ENCODE data around the gene TEX55. TPM values are rescaled to one million over a fixed set of nuclear protein-coding genes. Genes with fewer than 3 reads are reported as not detected.

TEX55 gene
- total and polyA plus RNA-seq, 9 donors = not detected

GRCh38 chr3:119187266-119187665 lies 41.3 kb downstream of the TEX55 start:
- no peaks in the 10 kb centered on the region for H3K9me3 ChIP-seq
- H3K27ac ChIP-seq = no peak overlapping the region
- DNase-seq = no peak
- H3K4me3 ChIP-seq = no peak overlapping the region
- H3K4me1 ChIP-seq (ENCODE audit: insufficient read depth) = no peaks in the 10 kb centered on the region
- no peaks in the 10 kb centered on the region for H3K27me3 ChIP-seq
- no peak for TF ChIP-seq CTCF (IDR thresholded peaks at IDR 0.05)
- TF ChIP-seq POLR2A (IDR thresholded peaks at IDR 0.05) = no peak
- no peak for TF ChIP-seq EP300 (IDR thresholded peaks at IDR 0.05)
- intact Hi-C loops (cut with DNase I) = no loop called here
- no peaks in the 10 kb centered on the region for H3K36me3 ChIP-seq

GRCh38 chr3:119191800-119192199 lies 45.8 kb downstream of the TEX55 start:
- intact Hi-C loops (cut with DNase I) = no loop called here
- Histone ChIP-seq H3K36me3 (no peaks in the 10 kb centered on the region), H3K9me3 (no peaks in the 10 kb centered on the region), H3K27ac (no peak overlapping the region), H3K4me3 (no peak overlapping the region), H3K4me1 (ENCODE audit: insufficient read depth) (no peaks in the 10 kb centered on the region), H3K27me3 (no peaks in the 10 kb centered on the region)
- TF ChIP-seq EP300 (IDR thresholded peaks at IDR 0.05) = no peak
- TF ChIP-seq CTCF (IDR thresholded peaks at IDR 0.05) = no peak
- no peak for TF ChIP-seq POLR2A (IDR thresholded peaks at IDR 0.05)
- WGBS, 3 donors = 83 to 92% (median 85%) methylated on average over 1 of the region's 1 CpG
- DNase-seq = no peak

- no peak for TF ChIP-seq CTCF (IDR thresholded peaks at IDR 0.05)
- TF ChIP-seq EP300 (IDR thresholded peaks at IDR 0.05) = no peak
- no peak for TF ChIP-seq POLR2A (IDR thresholded peaks at IDR 0.05)
- 76 to 82% (median 79%) methylated on average over 7 of the region's 7 CpGs for WGBS, 3 donors
- intact Hi-C loops (cut with DNase I) = no loop called here
- DNase-seq = no peak
- Histone ChIP-seq H3K27ac (no peak overlapping the region), H3K4me3 (no peak overlapping the region), H3K9me3 (no peaks in the 10 kb centered on the region), H3K27me3 (no peaks in the 10 kb centered on the region), H3K36me3 (no peaks in the 10 kb centered on the region), H3K4me1 (ENCODE audit: insufficient read depth) (no peaks in the 10 kb centered on the region)
These were observed 48.5 kb downstream of the TEX55 start for GRCh38 chr3:119194237-119195150.

GRCh38 chr3:119195151-119195476 lies 49.1 kb downstream of the TEX55 start:
- Histone ChIP-seq H3K36me3 (no peaks in the 10 kb centered on the region), H3K4me3 (no peak overlapping the region), H3K4me1 (ENCODE audit: insufficient read depth) (no peaks in the 10 kb centered on the region), H3K27ac (no peak overlapping the region), H3K27me3 (no peaks in the 10 kb centered on the region), H3K9me3 (no peaks in the 10 kb centered on the region)
- TF ChIP-seq CTCF (IDR thresholded peaks at IDR 0.05) (no peak), EP300 (IDR thresholded peaks at IDR 0.05) (no peak), POLR2A (IDR thresholded peaks at IDR 0.05) (no peak)
- intact Hi-C loops (cut with DNase I) = no loop called here
- DNase-seq = no peak
- WGBS, 3 donors = 55 to 58% (median 55%) methylated on average over 1 of the region's 1 CpG
